ENCODE results near the gene TMEM63A. TPM values are rescaled to one million over a fixed set of nuclear protein-coding genes. Genes with fewer than 3 reads are reported as not detected.

The TMEM63A gene
- total RNA-seq, 1 experiment from 2014 or later, result 31.4 TPM

- BruUV-seq (replicated peaks), result no TSS peak
- in situ Hi-C loops (cut with HindIII; ENCODE audit: low pct_unique_long_range_greater_than_20kb, low sequenced_read_pairs) (no loop called here), intact Hi-C loops (cut with micrococcal nuclease; ENCODE audit: unreplicated experiment) (no loop called here)
- TF ChIP-seq TCF7L2 (IDR thresholded peaks at IDR 0.05; ENCODE audit: low read depth, low read length) (no peak), SIN3A (IDR thresholded peaks at IDR 0.05; ENCODE audit: borderline replicate concordance, insufficient read depth, low read depth, low read length) (no peak), POLR2AphosphoS5 (IDR thresholded peaks at IDR 0.05; ENCODE audit: low read depth, low read length) (no peak), CTCF (IDR thresholded peaks at IDR 0.05) (no peak), REST (IDR thresholded peaks at IDR 0.05; ENCODE audit: insufficient read depth in 1 of 2, low read depth in 2 of 2, low read length in 1 of 2) (no peak)
- no peak overlapping the region for H3K4me3 ChIP-seq (ENCODE audit: low read depth in 2 of 2, low read length in 2 of 2)
- H3K27ac ChIP-seq (ENCODE audit: low read length), result no peak overlapping the region
- no peaks in the 10 kb centered on the region; the same call in 1 of the 2 replicates for H3K36me3 ChIP-seq (ENCODE audit: control insufficient read depth, insufficient read depth, low read length)
- ChIA-PET POLR2A (interaction anchor here (0.6 kb wide), 1 partner anchor 75 kb away, joined by 7 read pairs; no protein-coding TSS in a partner anchor), CTCF (no interaction called here)
- no peaks in the 10 kb centered on the region for H3K27me3 ChIP-seq (ENCODE audit: control insufficient read depth, insufficient read depth, low read length)
- H3K4me1 ChIP-seq (ENCODE audit: control insufficient read depth, insufficient read depth, low read length), result peaks cover 36% of the 10 kb centered on the region
- no peak for ATAC-seq
- no peak for DNase-seq (ENCODE audit: low read depth, low spot score)
- H3K9me3 ChIP-seq (ENCODE audit: control insufficient read depth, insufficient read depth, low read depth, low read length), result no peaks in the 10 kb centered on the region
Measured at GRCh38 chr1:225879521-225880221, 2.5 kb downstream of the TMEM63A start.

GRCh38 chr1:225878282-225878681, 3.9 kb downstream of the TMEM63A start:
- H3K4me3 ChIP-seq (ENCODE audit: low read depth in 2 of 2, low read length in 2 of 2), result no peak overlapping the region
- TF ChIP-seq TCF7L2 (IDR thresholded peaks at IDR 0.05; ENCODE audit: low read depth, low read length) (no peak), REST (IDR thresholded peaks at IDR 0.05; ENCODE audit: insufficient read depth in 1 of 2, low read depth in 2 of 2, low read length in 1 of 2) (no peak), SIN3A (IDR thresholded peaks at IDR 0.05; ENCODE audit: borderline replicate concordance, insufficient read depth, low read depth, low read length) (no peak), CTCF (IDR thresholded peaks at IDR 0.05) (no peak), POLR2AphosphoS5 (IDR thresholded peaks at IDR 0.05; ENCODE audit: low read depth, low read length) (no peak)
- H3K36me3 ChIP-seq (ENCODE audit: control insufficient read depth, insufficient read depth, low read length), result no peaks in the 10 kb centered on the region; the same call in 1 of the 2 replicates
- in situ Hi-C loops (cut with HindIII; ENCODE audit: low pct_unique_long_range_greater_than_20kb, low sequenced_read_pairs) (no loop called here), intact Hi-C loops (cut with micrococcal nuclease; ENCODE audit: unreplicated experiment) (no loop called here)
- H3K9me3 ChIP-seq (ENCODE audit: control insufficient read depth, insufficient read depth, low read depth, low read length), result no peaks in the 10 kb centered on the region
- BruUV-seq (replicated peaks), result no TSS peak
- POLR2A ChIA-PET, result no interaction called here
- ATAC-seq (no peak), DNase-seq (ENCODE audit: low read depth, low spot score) (no peak)
- peak overlapping the region; percentile 14; the same call in 1 of the 2 replicates for H3K27ac ChIP-seq (ENCODE audit: low read length)
- H3K4me1 ChIP-seq (ENCODE audit: control insufficient read depth, insufficient read depth, low read length), result peaks cover 36% of the 10 kb centered on the region
- CTCF ChIA-PET, result no interaction called here
- no peaks in the 10 kb centered on the region for H3K27me3 ChIP-seq (ENCODE audit: control insufficient read depth, insufficient read depth, low read length)

Measured in Panc1 (cell line).